ENCODE results near the gene ZNF100.

The ZNF100 gene

GRCh38 chr19:21697698-21698097, 69.7 kb downstream of the ZNF100 start:
- no peak for TF ChIP-seq CTCF (IDR thresholded peaks at IDR 0.05; ENCODE audit: low read depth, low read length)
- DNase-seq (ENCODE audit: extremely low read depth, low read depth), result no peak

- no peak for DNase-seq (ENCODE audit: extremely low read depth, low read depth)
- no peak for TF ChIP-seq CTCF (IDR thresholded peaks at IDR 0.05; ENCODE audit: low read depth, low read length)
Observed at GRCh38 chr19:21694171-21694906, 73.0 kb downstream of the ZNF100 start.

GRCh38 chr19:21693399-21693798, 74.0 kb downstream of the ZNF100 start:
- TF ChIP-seq CTCF (IDR thresholded peaks at IDR 0.05; ENCODE audit: low read depth, low read length), result no peak
- DNase-seq (ENCODE audit: extremely low read depth, low read depth), result no peak

GRCh38 chr19:21691661-21692060, 75.7 kb downstream of the ZNF100 start:
- DNase-seq (ENCODE audit: extremely low read depth, low read depth), result no peak
- no peak for TF ChIP-seq CTCF (IDR thresholded peaks at IDR 0.05; ENCODE audit: low read depth, low read length)

- no peak for TF ChIP-seq CTCF (IDR thresholded peaks at IDR 0.05; ENCODE audit: low read depth, low read length)
- no peak for DNase-seq (ENCODE audit: extremely low read depth, low read depth)
Observed at GRCh38 chr19:21688464-21688863, 78.9 kb downstream of the ZNF100 start.

GRCh38 chr19:21680671-21681070, 86.7 kb downstream of the ZNF100 start:
- TF ChIP-seq CTCF (IDR thresholded peaks at IDR 0.05; ENCODE audit: low read depth, low read length), result no peak
- no peak for DNase-seq (ENCODE audit: extremely low read depth, low read depth)

GRCh38 chr19:21680026-21680425, 87.4 kb downstream of the ZNF100 start:
- no peak for TF ChIP-seq CTCF (IDR thresholded peaks at IDR 0.05; ENCODE audit: low read depth, low read length)

More at GRCh38 chr19:21680026-21680425, 87.4 kb downstream of the ZNF100 start:
- no peak for DNase-seq (ENCODE audit: extremely low read depth, low read depth)
